H9 (cell line): ENCODE measurements around the gene HPSE. TPM values are rescaled to one million over a fixed set of nuclear protein-coding genes. Genes with fewer than 3 reads are reported as not detected.

Experiments used
- DNase-seq: peaks from one replicate; pipeline ENCODE4 v3.0.0-alpha.2; 2017
- H2AFZ ChIP-seq: one replicate; pipeline ENCODE4 v1.6.1; 2013; ENCODE audit warnings: mild to moderate bottlenecking, low read length, control low read depth, moderate library complexity
- H2AK5ac ChIP-seq: 2 replicates; pipeline ENCODE4 v1.6.1; 2013; ENCODE audit warnings: low read length, control low read depth, mixed read lengths; ENCODE audit not compliant: insufficient read length
- H2BK120ac ChIP-seq: one replicate; pipeline ENCODE4 v1.6.1; 2013; ENCODE audit warnings: low read depth, mild to moderate bottlenecking, low read length, control low read depth, inconsistent platforms; ENCODE audit not compliant: poor library complexity, severe bottlenecking
- H2BK12ac ChIP-seq: 2 replicates; pipeline ENCODE4 v1.6.1; 2013; ENCODE audit warnings: low read length, control low read depth, mixed read lengths, low read depth; ENCODE audit not compliant: insufficient read length
- H2BK15ac ChIP-seq: 2 replicates; pipeline ENCODE4 v1.6.1; 2013; ENCODE audit warnings: low read depth, low read length, control low read depth
- H2BK20ac ChIP-seq: one replicate; pipeline ENCODE4 v1.6.1; 2013; ENCODE audit warnings: low read depth, mild to moderate bottlenecking, low read length, control low read depth, inconsistent platforms; ENCODE audit not compliant: poor library complexity, severe bottlenecking
- H2BK5ac ChIP-seq: 2 replicates; pipeline ENCODE4 v1.6.1; 2013; ENCODE audit warnings: low read length, control low read depth, mixed read lengths; ENCODE audit not compliant: insufficient read length
- H3K14ac ChIP-seq: 2 replicates; pipeline ENCODE4 v1.6.1; 2013; ENCODE audit warnings: low read length, control low read depth; ENCODE audit not compliant: insufficient read depth
- H3K18ac ChIP-seq: 2 replicates; pipeline ENCODE4 v1.6.1; 2013; ENCODE audit warnings: low read depth, mild to moderate bottlenecking, mixed read lengths, low read length, control low read depth; ENCODE audit not compliant: insufficient read length
- H3K23ac ChIP-seq: 2 replicates; pipeline ENCODE4 v1.6.1; 2013; ENCODE audit warnings: low read length, control low read depth, mixed read lengths, low read depth; ENCODE audit not compliant: insufficient read length
- H3K23me2 ChIP-seq: 2 replicates; pipeline ENCODE4 v1.6.1; 2013; ENCODE audit warnings: low read depth, mild to moderate bottlenecking, mixed read lengths, low read length, control low read depth; ENCODE audit not compliant: insufficient read length, poor library complexity, severe bottlenecking
- H3K27ac ChIP-seq: 2 replicates; pipeline ENCODE4 v1.5.1; 2013; ENCODE audit warnings: low read length, control low read depth, mixed read lengths, low read depth; ENCODE audit not compliant: insufficient read length
- H3K27me3 ChIP-seq: 2 replicates; pipeline ENCODE4 v1.6.1; 2013; ENCODE audit warnings: low read length, control low read depth, inconsistent platforms; ENCODE audit not compliant: insufficient read depth
- H3K4ac ChIP-seq: 2 replicates; pipeline ENCODE4 v1.6.1; 2013; ENCODE audit warnings: low read depth, mild to moderate bottlenecking, control low read depth, inconsistent platforms, low read length, moderate library complexity
- H3K4me1 ChIP-seq: 2 replicates; pipeline ENCODE4 v1.6.1; 2013; ENCODE audit warnings: low read length, control low read depth, inconsistent platforms; ENCODE audit not compliant: insufficient read depth
- H3K4me2 ChIP-seq: 2 replicates; pipeline ENCODE4 v1.6.1; 2013; ENCODE audit warnings: low read length, control low read depth, mixed read lengths; ENCODE audit not compliant: insufficient read length, insufficient read depth
- H3K56ac ChIP-seq: 2 replicates; pipeline ENCODE4 v1.6.1; 2013; ENCODE audit warnings: low read depth, mild to moderate bottlenecking, mixed read lengths, low read length, control low read depth; ENCODE audit not compliant: insufficient read length
- H3K79me1 ChIP-seq: 2 replicates; pipeline ENCODE4 v1.6.1; 2013; ENCODE audit warnings: low read depth, mild to moderate bottlenecking, moderate library complexity, low read length, control low read depth, inconsistent platforms; ENCODE audit not compliant: insufficient read depth, poor library complexity, severe bottlenecking
- H3K79me2 ChIP-seq: 2 replicates; pipeline ENCODE4 v1.6.1; 2013; ENCODE audit warnings: low read length, control low read depth, inconsistent platforms; ENCODE audit not compliant: insufficient read depth
- H3K9ac ChIP-seq: 2 replicates; pipeline ENCODE4 v1.6.1; 2013; ENCODE audit warnings: low read length, control low read depth, mixed read lengths; ENCODE audit not compliant: insufficient read length; ENCODE audit errors: extremely low read depth
- H3K9me3 ChIP-seq: one replicate; pipeline ENCODE4 v1.6.1; 2013; ENCODE audit warnings: low read depth, low read length, inconsistent platforms; ENCODE audit not compliant: control insufficient read depth
- H3T11ph ChIP-seq: one replicate; pipeline ENCODE4 v1.6.1; 2013; ENCODE audit warnings: mild to moderate bottlenecking, low read length, control low read depth, inconsistent platforms
- H4K20me1 ChIP-seq: one replicate; pipeline ENCODE4 v1.6.1; 2013; ENCODE audit not compliant: control insufficient read depth, insufficient read length, insufficient read depth
- H4K5ac ChIP-seq: 2 replicates; pipeline ENCODE4 v1.6.1; 2013; ENCODE audit warnings: low read depth, mild to moderate bottlenecking, mixed read lengths, low read length, control low read depth; ENCODE audit not compliant: insufficient read length
- H4K8ac ChIP-seq: replicated peaks from 2 replicates; pipeline ENCODE4 v1.6.1; 2013; ENCODE audit warnings: low read length, control low read depth, mixed read lengths, low read depth; ENCODE audit not compliant: insufficient read length
- H4K91ac ChIP-seq: 2 replicates; pipeline ENCODE4 v1.6.1; 2013; ENCODE audit warnings: low read depth, mild to moderate bottlenecking, moderate library complexity, mixed read lengths, low read length, control low read depth; ENCODE audit not compliant: insufficient read length
- H3K27ac Mint-ChIP-seq, 3 experiments: 2 replicates in 2 of 3; 3 replicates in 1 of 3; pipeline ENCODE4 v1.8.0; 2020 to 2021; ENCODE audit warnings: mixed read lengths in 3 of 3, mild to moderate bottlenecking in 1 of 3, moderate library complexity in 1 of 3
- H3K27me3 Mint-ChIP-seq: 2 replicates; pipeline ENCODE4 v1.8.0; 2021; ENCODE audit warnings: low read depth, mild to moderate bottlenecking, moderate library complexity, mixed read lengths
- H3K36me3 Mint-ChIP-seq, 3 experiments: 2 replicates in 2 of 3; 3 replicates in 1 of 3; pipeline ENCODE4 v1.8.0; 2020 to 2021; ENCODE audit warnings: low read depth in 3 of 3, mixed read lengths in 3 of 3; ENCODE audit not compliant: insufficient read depth in 1 of 3
- H3K4me1 Mint-ChIP-seq, 2 experiments: 2 replicates each; pipeline ENCODE4 v1.8.0; 2020; ENCODE audit warnings: mixed read lengths in 2 of 2
- H3K4me3 Mint-ChIP-seq, 2 experiments: 2 replicates in 1 of 2; 3 replicates in 1 of 2; pipeline ENCODE4 v1.8.0; 2020 to 2021; ENCODE audit warnings: mild to moderate bottlenecking in 2 of 2, mixed read lengths in 2 of 2, moderate library complexity in 1 of 2
- H3K9me3 Mint-ChIP-seq, 2 experiments: 2 replicates in 1 of 2; 3 replicates in 1 of 2; pipeline ENCODE4 v1.8.0; 2020; ENCODE audit warnings: mild to moderate bottlenecking in 2 of 2, mixed read lengths in 2 of 2, moderate library complexity in 1 of 2
- WGBS: extraction: QIAGEN DNeasy Blood & Tissue Kit; methylation state at CpG from one replicate; pipeline ENCODE4 v1.1.7; 2013; ENCODE audit warnings: missing lambda C conversion rate, low lambda C conversion rate, mixed read lengths; ENCODE audit not compliant: insufficient read length; ENCODE audit errors: extremely low coverage; 5-methylcytosine and 5-hydroxymethylcytosine counted together
- total RNA-seq: library from RNA; stranded (reverse); gene quantifications from 2 replicates; pipeline ENCODE4 v1.2.1, GENCODE V29; 2021
- TF ChIP-seq, protein P1 (sequence below): fragments of 200-600 bp; sonication (generic); conservative IDR thresholded peaks from 3 replicates; pipeline ENCODE4 v1.8.0; 2021; ENCODE audit warnings: antibody characterized with exemption, mild to moderate bottlenecking

Gene HPSE
- total RNA-seq, 1 experiment from 2014 or later, result 2.0 TPM

GRCh38 chr4:83340692-83341343 is 6.2 kb upstream of the HPSE start:
- H3K18ac ChIP-seq, result no peak overlapping the region
- peaks cover 1 to 2% of the 10 kb centered on the region in 2 experiments; a peak in 1 of 5 replicates for H3K9me3 Mint-ChIP-seq
- no peaks in the 10 kb centered on the region for H3K79me1 ChIP-seq
- DNase-seq, result no peak
- H2BK120ac ChIP-seq, result no peak overlapping the region
- H3K4me3 Mint-ChIP-seq, result no peak overlapping the region
- H2BK15ac ChIP-seq, result no peak overlapping the region
- no peak overlapping the region for H3K9ac ChIP-seq
- no peaks in the 10 kb centered on the region for H3K9me3 ChIP-seq
- no peaks in the 10 kb centered on the region for H3K4me1 ChIP-seq
- no peak overlapping the region for H2BK20ac ChIP-seq
- H3K4me2 ChIP-seq, result no peak overlapping the region
- no peak overlapping the region for H3K4ac ChIP-seq
- TF ChIP-seq, protein P1, sequence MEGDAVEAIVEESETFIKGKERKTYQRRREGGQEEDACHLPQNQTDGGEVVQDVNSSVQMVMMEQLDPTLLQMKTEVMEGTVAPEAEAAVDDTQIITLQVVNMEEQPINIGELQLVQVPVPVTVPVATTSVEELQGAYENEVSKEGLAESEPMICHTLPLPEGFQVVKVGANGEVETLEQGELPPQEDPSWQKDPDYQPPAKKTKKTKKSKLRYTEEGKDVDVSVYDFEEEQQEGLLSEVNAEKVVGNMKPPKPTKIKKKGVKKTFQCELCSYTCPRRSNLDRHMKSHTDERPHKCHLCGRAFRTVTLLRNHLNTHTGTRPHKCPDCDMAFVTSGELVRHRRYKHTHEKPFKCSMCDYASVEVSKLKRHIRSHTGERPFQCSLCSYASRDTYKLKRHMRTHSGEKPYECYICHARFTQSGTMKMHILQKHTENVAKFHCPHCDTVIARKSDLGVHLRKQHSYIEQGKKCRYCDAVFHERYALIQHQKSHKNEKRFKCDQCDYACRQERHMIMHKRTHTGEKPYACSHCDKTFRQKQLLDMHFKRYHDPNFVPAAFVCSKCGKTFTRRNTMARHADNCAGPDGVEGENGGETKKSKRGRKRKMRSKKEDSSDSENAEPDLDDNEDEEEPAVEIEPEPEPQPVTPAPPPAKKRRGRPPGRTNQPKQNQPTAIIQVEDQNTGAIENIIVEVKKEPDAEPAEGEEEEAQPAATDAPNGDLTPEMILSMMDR, result no peak
- H4K5ac ChIP-seq, result no peak overlapping the region
- no peak overlapping the region for H4K91ac ChIP-seq
- H3T11ph ChIP-seq, result no peak overlapping the region
- H3K27me3 ChIP-seq, result peaks cover under 1% of the 10 kb centered on the region; the same call in 1 of the 2 replicates
- no peak overlapping the region for H2BK12ac ChIP-seq
- WGBS, result no CpG with 5 or more reads among the region's 2 CpGs
- peaks cover 25% of the 10 kb centered on the region for H3K27me3 Mint-ChIP-seq
- H3K79me2 ChIP-seq, result no peaks in the 10 kb centered on the region
- H3K4me1 Mint-ChIP-seq, result no peaks in the 10 kb centered on the region
- H3K56ac ChIP-seq, result no peak overlapping the region
- H2AK5ac ChIP-seq, result no peak overlapping the region
- no peaks in the 10 kb centered on the region for H3K23me2 ChIP-seq
- H3K14ac ChIP-seq, result no peak overlapping the region
- H3K23ac ChIP-seq, result no peak overlapping the region
- H4K20me1 ChIP-seq, result no peaks in the 10 kb centered on the region
- H3K27ac Mint-ChIP-seq, result no peak overlapping the region; a peak in 1 of 7 replicates
- H4K8ac ChIP-seq, result no peak overlapping the region
- no peak overlapping the region for H3K27ac ChIP-seq
- H2BK5ac ChIP-seq, result no peak overlapping the region
- H3K36me3 Mint-ChIP-seq, result no peaks in the 10 kb centered on the region; a peak in 1 of 7 replicates
- no peak overlapping the region for H2AFZ ChIP-seq
